Vagina (tissue), 2 donors: ENCODE results near the gene NRBF2.

Experiments used
- CTCF ChIP-seq, 3 experiments: fragments of 450-650 bp in 2 of 3; fragments of 200-600 bp in 1 of 3; sonication (generic) in 1 of 3; IDR thresholded peaks; one replicate each; pipeline ENCODE4 v1.5.1; 2017 to 2019; ENCODE audit warnings: antibody characterized with exemption in 3 of 3, mild to moderate bottlenecking in 2 of 3, moderate library complexity in 2 of 3
- POLR2A ChIP-seq, 2 donors: fragments of 450-650 bp; IDR thresholded peaks; one replicate each; pipeline ENCODE4 v1.6.1; 2017; ENCODE audit warnings: antibody characterized with exemption in 2 of 2, mild to moderate bottlenecking in 2 of 2, moderate library complexity in 2 of 2
- POLR2AphosphoS5 ChIP-seq, 2 donors: sonication (generic); formaldehyde crosslinking; IDR thresholded peaks; one replicate each; pipeline ENCODE4 v1.9.0; 2017; ENCODE audit warnings: antibody characterized with exemption in 2 of 2, mild to moderate bottlenecking in 2 of 2, low read depth in 1 of 2; ENCODE audit not compliant: insufficient read depth in 1 of 2

GRCh38 chr10:63103971-63104409 lies 29.1 kb upstream of the NRBF2 start:
- TF ChIP-seq CTCF (IDR thresholded peaks at IDR 0.05) (no peak), POLR2A (IDR thresholded peaks at IDR 0.05) (no peak), POLR2AphosphoS5 (IDR thresholded peaks at IDR 0.05; ENCODE audit: insufficient read depth in 1 of 2, low read depth in 1 of 2) (no peak)
